Daoy (cell line): Measurements from ENCODE around the gene SH3TC1. TPM values are rescaled to one million over a fixed set of nuclear protein-coding genes. Genes with fewer than 3 reads are reported as not detected.
A peak's percentile ranks its signal among the peaks of the same experiment; 100 is the strongest.

ENCODE experiments used
- DNase-seq: peaks from one replicate; pipeline ENCODE4 v3.0.0-alpha.2; 2015; ENCODE audit warnings: low read depth
- total RNA-seq: library from RNA; depleted of rRNA; stranded (reverse); fragments of >200 nt; shearing (Covaris generic); gene quantifications from 2 replicates; pipeline ENCODE4 v1.2.3, GENCODE V29; 2014

SH3TC1 gene
- total RNA-seq, 1 experiment from 2014 or later = 10.1 TPM

- DNase-seq = peak; percentile 81
These were observed 43.0 kb downstream of the SH3TC1 start for GRCh38 chr4:8241895-8242696.

- no peak for DNase-seq
These were observed 43.9 kb downstream of the SH3TC1 start for GRCh38 chr4:8242782-8243560.

- no peak for DNase-seq
These were observed 45.1 kb downstream of the SH3TC1 start for GRCh38 chr4:8244001-8244757.

GRCh38 chr4:8244931-8245460 lies 45.9 kb downstream of the SH3TC1 start:
- DNase-seq = no peak

GRCh38 chr4:8245884-8246833 lies 47.1 kb downstream of the SH3TC1 start:
- no peak for DNase-seq

GRCh38 chr4:8247047-8247930 lies 48.2 kb downstream of the SH3TC1 start:
- DNase-seq = no peak

GRCh38 chr4:8248091-8248490 lies 49.0 kb downstream of the SH3TC1 start:
- no peak for DNase-seq

GRCh38 chr4:8250227-8250626 lies 51.1 kb downstream of the SH3TC1 start:
- no peak for DNase-seq

GRCh38 chr4:8250637-8251036 lies 51.5 kb downstream of the SH3TC1 start:
- no peak for DNase-seq

- DNase-seq = no peak
These were observed 52.2 kb downstream of the SH3TC1 start for GRCh38 chr4:8251110-8251883.

GRCh38 chr4:8252301-8253173 lies 53.4 kb downstream of the SH3TC1 start:
- no peak for DNase-seq

- DNase-seq = no peak
These were observed 55.0 kb downstream of the SH3TC1 start for GRCh38 chr4:8254076-8254475.

- DNase-seq = peak; percentile 39
These were observed 56.8 kb downstream of the SH3TC1 start for GRCh38 chr4:8255698-8256441.

- no peak for DNase-seq
These were observed 58.8 kb downstream of the SH3TC1 start for GRCh38 chr4:8257854-8258253.

- DNase-seq = no peak
These were observed 59.6 kb downstream of the SH3TC1 start for GRCh38 chr4:8258552-8259212.

GRCh38 chr4:8259743-8260430 lies 60.8 kb downstream of the SH3TC1 start:
- DNase-seq = no peak
